Fibroblast of lung (primary cell): ENCODE results near the gene CDKAL1. TPM values are rescaled to one million over a fixed set of nuclear protein-coding genes. Genes with fewer than 3 reads are reported as not detected.

ENCODE experiments used
- DNase-seq, 2 donors: peaks; one replicate each; pipeline versions ENCODE4 v3.0.0 to v3.0.0-alpha.2; 2010; ENCODE audit warnings: low read depth in 2 of 2
- H2AFZ ChIP-seq: 2 replicates; pipeline ENCODE4 v1.5.1; 2012; ENCODE audit warnings: low read length, control low read depth, inconsistent platforms
- H3K27ac ChIP-seq: 2 replicates; pipeline ENCODE4 v1.5.1; 2011; ENCODE audit warnings: low read length, control low read depth; ENCODE audit not compliant: insufficient read depth
- H3K27me3 ChIP-seq: 2 replicates; pipeline ENCODE4 v1.5.1; 2011; ENCODE audit warnings: mild to moderate bottlenecking, low read length; ENCODE audit not compliant: control insufficient read depth, insufficient read depth
- H3K36me3 ChIP-seq: 2 replicates; pipeline ENCODE4 v1.5.1; 2011; ENCODE audit warnings: low read length; ENCODE audit not compliant: control insufficient read depth, insufficient read depth
- H3K4me1 ChIP-seq: 2 replicates; pipeline ENCODE4 v1.5.1; 2011; ENCODE audit warnings: low read length; ENCODE audit not compliant: control insufficient read depth, insufficient read depth; ENCODE audit errors: extremely low read depth
- H3K4me2 ChIP-seq: 2 replicates; pipeline ENCODE4 v1.5.1; 2011; ENCODE audit warnings: low read length, control low read depth; ENCODE audit not compliant: insufficient read depth; ENCODE audit errors: extremely low read depth
- H3K4me3 ChIP-seq, 4 experiments: fragments of 200-600 bp in 1 of 4; sonication (generic) in 1 of 4; replicated peaks in 1 of 4; 2 replicates each; pipeline ENCODE4 v1.5.1; 2011 to 2016; ENCODE audit warnings: low read length in 4 of 4, low read depth in 3 of 4, mild to moderate bottlenecking in 3 of 4, control low read depth in 2 of 4, inconsistent platforms in 1 of 4, mixed read lengths in 1 of 4; ENCODE audit not compliant: insufficient read depth in 1 of 4; ENCODE audit errors: control extremely low read depth in 1 of 4
- H3K79me2 ChIP-seq: 2 replicates; pipeline ENCODE4 v1.5.1; 2012; ENCODE audit warnings: mild to moderate bottlenecking, low read length, inconsistent platforms; ENCODE audit not compliant: control insufficient read depth, insufficient read depth
- H3K9ac ChIP-seq: 2 replicates; pipeline ENCODE4 v1.5.1; 2011; ENCODE audit warnings: mild to moderate bottlenecking, low read length, control low read depth; ENCODE audit not compliant: insufficient read depth
- H3K9me3 ChIP-seq: 2 replicates; pipeline ENCODE4 v1.5.1; 2012; ENCODE audit warnings: low read depth, low read length; ENCODE audit not compliant: control insufficient read depth, insufficient read depth
- H4K20me1 ChIP-seq: 2 replicates; pipeline ENCODE4 v1.5.1; 2011; ENCODE audit warnings: low read length; ENCODE audit not compliant: control insufficient read depth, insufficient read depth; ENCODE audit errors: extremely low read depth
- CTCF ChIP-seq, 2 donors: IDR thresholded peaks in 1 of 2; conservative IDR thresholded peaks in 1 of 2; 1 replicate in 1 of 2; 2 replicates in 1 of 2; pipeline ENCODE4 v1.5.1; 2011 to 2012; ENCODE audit warnings: low read length in 2 of 2, control low read depth in 1 of 2, inconsistent platforms in 1 of 2, low read depth in 1 of 2, mild to moderate bottlenecking in 1 of 2
- EZH2 ChIP-seq: IDR thresholded peaks from 2 replicates; pipeline ENCODE4 v1.5.1; 2012; ENCODE audit warnings: low read length, control low read depth, mild to moderate bottlenecking; ENCODE audit errors: missing control alignments
- polyA plus RNA-seq, 2 donors: library from polyadenylated mRNA; depleted of rRNA in 1 of 2; stranded (reverse) in 1 of 2; unstranded in 1 of 2; fragments of >200 nt; gene quantifications; 2 replicates each; pipeline ENCODE4 v1.2.1, GENCODE V29; 2011 to 2012; ENCODE audit warnings: missing spikeins in 1 of 2
- total RNA-seq: library from RNA; depleted of rRNA; stranded (reverse); fragments of >200 nt; gene quantifications from 2 replicates; pipeline ENCODE4 v1.2.1, GENCODE V29; 2014

The CDKAL1 gene
- total and polyA plus RNA-seq, 2 donors (not counting 1 experiment from before 2014, with no cell fraction given) = 7.4 to 15.0 TPM

- no peak overlapping the region for H2AFZ ChIP-seq
- no peak for DNase-seq
- no peak overlapping the region for H3K9ac ChIP-seq
- H3K4me1 ChIP-seq = no peaks in the 10 kb centered on the region
- no peak overlapping the region for H3K27ac ChIP-seq
- no peaks in the 10 kb centered on the region for H3K79me2 ChIP-seq
- H3K27me3 ChIP-seq = no peaks in the 10 kb centered on the region
- no peaks in the 10 kb centered on the region for H4K20me1 ChIP-seq
- no peak for TF ChIP-seq EZH2
- TF ChIP-seq CTCF (conservative IDR thresholded peaks at IDR 0.05 in 1 of 2, IDR thresholded peaks at IDR 0.05 in 1 of 2; ENCODE audit: low read depth in 1 of 2, low read length in 2 of 2) = no peak
- no peaks in the 10 kb centered on the region for H3K9me3 ChIP-seq
- H3K4me3 ChIP-seq = no peak overlapping the region
- no peaks in the 10 kb centered on the region for H3K36me3 ChIP-seq
- no peak overlapping the region for H3K4me2 ChIP-seq
Measured at GRCh38 chr6:20947977-20948376, 413.7 kb downstream of the CDKAL1 start.

GRCh38 chr6:20948556-20948955 lies 414.3 kb downstream of the CDKAL1 start:
- Histone ChIP-seq H3K27me3 (no peaks in the 10 kb centered on the region), H3K9ac (no peak overlapping the region), H3K27ac (no peak overlapping the region), H4K20me1 (no peaks in the 10 kb centered on the region), H3K4me1 (no peaks in the 10 kb centered on the region), H3K9me3 (no peaks in the 10 kb centered on the region), H3K4me2 (no peak overlapping the region), H3K36me3 (no peaks in the 10 kb centered on the region), H2AFZ (no peak overlapping the region), H3K79me2 (no peaks in the 10 kb centered on the region), H3K4me3 (no peak overlapping the region)
- TF ChIP-seq CTCF (conservative IDR thresholded peaks at IDR 0.05 in 1 of 2, IDR thresholded peaks at IDR 0.05 in 1 of 2; ENCODE audit: low read depth in 1 of 2, low read length in 2 of 2) = no peak
- no peak for TF ChIP-seq EZH2
- no peak for DNase-seq

- H3K79me2 ChIP-seq = no peaks in the 10 kb centered on the region
- no peaks in the 10 kb centered on the region for H4K20me1 ChIP-seq
- no peak overlapping the region for H3K9ac ChIP-seq
- no peak for DNase-seq
- H3K27me3 ChIP-seq = no peaks in the 10 kb centered on the region
- no peak overlapping the region for H2AFZ ChIP-seq
- no peaks in the 10 kb centered on the region for H3K4me1 ChIP-seq
- H3K9me3 ChIP-seq = no peaks in the 10 kb centered on the region
- H3K4me3 ChIP-seq = no peak overlapping the region
- TF ChIP-seq CTCF (conservative IDR thresholded peaks at IDR 0.05 in 1 of 2, IDR thresholded peaks at IDR 0.05 in 1 of 2; ENCODE audit: low read depth in 1 of 2, low read length in 2 of 2) = no peak
- TF ChIP-seq EZH2 = no peak
- H3K4me2 ChIP-seq = no peak overlapping the region
- no peaks in the 10 kb centered on the region for H3K36me3 ChIP-seq
- no peak overlapping the region for H3K27ac ChIP-seq
Measured at GRCh38 chr6:20949138-20949537, 414.9 kb downstream of the CDKAL1 start.
